K562 (cell line): Measurements from ENCODE around the gene COQ10B. TPM values are rescaled to one million over a fixed set of nuclear protein-coding genes. Genes with fewer than 3 reads are reported as not detected.

ENCODE experiments used
- ATAC-seq: fragments of 200-7000 bp; cut with Tn5 transposase; 3 replicates; pipeline ENCODE4 v1.9.1; 2020; ENCODE audit warnings: moderate library complexity
- BruUV-seq: library from RNA; stranded (reverse); fragments of 400-500 nt; replicated peaks from 2 replicates; lab custom pipeline; 2021; lab: Mats Ljungman, UMichigan
- CTCF ChIA-PET: fragments of 300-600 bp; formaldehyde crosslinking; extraction: SDS; loops from one replicate; lab custom pipeline; 2021; ENCODE audit warnings: low intra/inter-chr PET ratio; lab: Yijun Ruan, JAX
- POLR2A ChIA-PET: fragments of 300-600, 350-650 bp; sonication (Branson Sonifier 250); formaldehyde crosslinking; extraction: SDS; loops from one replicate; lab custom pipeline; 2021; ENCODE audit warnings: antibody characterized with exemption, inconsistent platforms; lab: Yijun Ruan, JAX
- DNase-seq, 4 experiments: peaks; one replicate each; pipeline versions ENCODE4 v3.0.0 to v3.0.0-alpha.2; 2011 to 2018; ENCODE audit warnings: low spot score in 3 of 4, mixed read lengths in 3 of 4; ENCODE audit errors: extremely low read depth in 1 of 4
- FAIRE-seq: peaks from 2 replicates; lab custom pipeline; 2011; peaks lifted over from hg19 to GRCh38; lab: Jason Lieb, UNC
- H2AFZ ChIP-seq: 2 replicates; pipeline ENCODE4 v1.6.0; 2011; ENCODE audit warnings: low read depth, low read length, control low read depth, inconsistent platforms
- H3K27ac ChIP-seq: fragments of 200-600 bp; 3 replicates; pipeline ENCODE4 v1.8.0; 2011; ENCODE audit warnings: low read depth, mild to moderate bottlenecking, control low read depth, inconsistent platforms, low read length, moderate library complexity, mixed read lengths; ENCODE audit errors: extremely low read depth
- H3K27me3 ChIP-seq, 2 experiments: fragments of 300-600 bp in 1 of 2; 2 replicates in 1 of 2; 3 replicates in 1 of 2; pipeline versions ENCODE4 v1.6.0 to v1.8.0; 2011; ENCODE audit warnings: inconsistent platforms in 2 of 2, low read length in 2 of 2, mild to moderate bottlenecking in 1 of 2, mixed read lengths in 1 of 2, moderate library complexity in 1 of 2; ENCODE audit not compliant: control insufficient read depth in 2 of 2, insufficient read depth in 2 of 2
- H3K36me3 ChIP-seq: fragments of 300-600 bp; 3 replicates; pipeline ENCODE4 v1.8.0; 2011; ENCODE audit warnings: mild to moderate bottlenecking, low read length, inconsistent platforms; ENCODE audit not compliant: control insufficient read depth, insufficient read depth
- H3K4me1 ChIP-seq, 2 experiments: fragments of 200-600 bp in 1 of 2; replicated peaks in 1 of 2; 2 replicates in 1 of 2; 3 replicates in 1 of 2; pipeline versions ENCODE4 v1.5.1 to v1.8.0; 2011; ENCODE audit warnings: inconsistent platforms in 2 of 2, low read length in 2 of 2, mild to moderate bottlenecking in 1 of 2, mixed read lengths in 1 of 2, moderate library complexity in 1 of 2; ENCODE audit not compliant: control insufficient read depth in 2 of 2, insufficient read depth in 2 of 2
- H3K4me2 ChIP-seq: 2 replicates; pipeline ENCODE4 v1.6.1; 2011; ENCODE audit warnings: low read length, control low read depth, inconsistent platforms, mixed read lengths; ENCODE audit not compliant: insufficient read depth
- H3K4me3 ChIP-seq: fragments of 200-600 bp; sonication (generic), shearing (Covaris generic); 2 replicates; pipeline ENCODE4 v1.5.1; 2016; ENCODE audit warnings: control low read depth, inconsistent platforms
- H3K79me2 ChIP-seq: fragments of 200-600 bp; 3 replicates; pipeline ENCODE4 v1.8.0; 2011; ENCODE audit warnings: low read length, inconsistent platforms; ENCODE audit not compliant: control insufficient read depth, insufficient read depth
- H3K9ac ChIP-seq, 2 experiments: 2 replicates each; pipeline versions ENCODE4 v1.6.0 to v1.6.1; 2011; ENCODE audit warnings: low read depth in 2 of 2, low read length in 2 of 2, control low read depth in 1 of 2, inconsistent platforms in 1 of 2, mild to moderate bottlenecking in 1 of 2, mixed read lengths in 1 of 2; ENCODE audit not compliant: insufficient read depth in 1 of 2
- H3K9me1 ChIP-seq: one replicate; pipeline ENCODE4 v1.6.0; 2011; ENCODE audit warnings: inconsistent platforms, mild to moderate bottlenecking, low read length, moderate library complexity; ENCODE audit not compliant: control insufficient read depth, insufficient read depth
- H3K9me3 ChIP-seq: replicated peaks from 2 replicates; pipeline ENCODE4 v1.5.1; 2011; ENCODE audit warnings: low read depth, low read length, inconsistent platforms; ENCODE audit not compliant: control insufficient read depth, insufficient read depth
- H4K20me1 ChIP-seq: replicated peaks from 2 replicates; pipeline ENCODE4 v1.6.1; 2011; ENCODE audit warnings: low read length, inconsistent platforms, mixed read lengths; ENCODE audit not compliant: control insufficient read depth, insufficient read depth
- MIER1 ChIP-seq: fragments of 450-650 bp; IDR thresholded peaks from 2 replicates; pipeline ENCODE4 v1.6.1; 2016; ENCODE audit warnings: antibody characterized with exemption, mild to moderate bottlenecking, low read depth
- SMARCA5 ChIP-seq: fragments of 450-650 bp; IDR thresholded peaks from 2 replicates; pipeline ENCODE4 v1.6.1; 2016
- SNIP1 ChIP-seq: fragments of 450-650 bp; IDR thresholded peaks from 2 replicates; pipeline ENCODE4 v1.7.1; 2017; ENCODE audit warnings: low read depth, mild to moderate bottlenecking
- ZNF124 ChIP-seq: sonication (generic); formaldehyde crosslinking; IDR thresholded peaks from 2 replicates; pipeline ENCODE4 v1.8.1; 2022; ENCODE audit warnings: missing genetic modification reagents
- ZNF197 ChIP-seq: fragments of 200-800 bp; sonication (Bioruptor generic); IDR thresholded peaks from 2 replicates; pipeline ENCODE4 v1.6.1; 2016; ENCODE audit warnings: low read depth, missing genetic modification characterization, missing compliant biosample characterization
- ZNF583 ChIP-seq: fragments of 250-450 bp; sonication (Bioruptor Pico); IDR thresholded peaks from 2 replicates; pipeline ENCODE4 v1.4.0; 2020
- ZSCAN29 ChIP-seq: fragments of 450-650 bp; IDR thresholded peaks from 2 replicates; pipeline ENCODE4 v1.6.1; 2017
- WGBS: fragments of 100-300 bp; shearing (Covaris generic); methylation state at CpG from one replicate; pipeline ENCODE4 v1.1.6; 2016; ENCODE audit warnings: low coverage, mixed read lengths; ENCODE audit not compliant: insufficient coverage; ENCODE audit errors: missing lambda C conversion rate; 5-methylcytosine and 5-hydroxymethylcytosine counted together
- in situ Hi-C: fragments of 300-500 bp; cut with MboI; formaldehyde crosslinking; loops from 4 replicates; pipeline ENCODE4 v1.15.0; 2018; ENCODE audit warnings: inconsistent platforms, mixed read lengths
- intact Hi-C: fragments of 100-400 bp; cut with micrococcal nuclease; formaldehyde crosslinking; loops from 2 replicates; pipeline ENCODE4 v1.14.2; 2022
- polyA plus RNA-seq, 8 experiments: library from polyadenylated mRNA; depleted of rRNA in 4 of 8; stranded (reverse) in 5 of 8; unstranded in 3 of 8; fragments of >200 nt; fragmentation: Nextera tagmentation in 2 of 8; fragmentation: Illumina TruSeq in 1 of 8; extraction: Ambion mirVana in 2 of 8; extraction: Trizol in 1 of 8; gene quantifications; 2 replicates each; pipeline versions ENCODE4 v1.2.1 to v1.2.3, GENCODE V29; 2011 to 2014; ENCODE audit warnings: inconsistent platforms in 1 of 8, missing spikeins in 1 of 8
- total RNA-seq, 7 experiments: library from RNA; depleted of rRNA in 6 of 7; stranded (reverse); fragments of >200 nt in 6 of 7; fragmentation: Illumina TruSeq in 2 of 7; extraction: Trizol in 2 of 7; gene quantifications; 2 replicates each; pipeline versions ENCODE4 v1.2.1 to v1.2.3, GENCODE V29; 2011 to 2021; ENCODE audit warnings: low replicate concordance in 1 of 7
- TF ChIP-seq, protein P1 (sequence below): fragments of 450-650 bp; IDR thresholded peaks from 2 replicates; pipeline ENCODE4 v1.7.0; 2016; ENCODE audit warnings: borderline replicate concordance
- TF ChIP-seq, protein P2 (sequence below): fragments of 150-350 bp; conservative IDR thresholded peaks from 2 replicates; pipeline ENCODE4 v1.6.1; 2014; ENCODE audit warnings: low read length
- TF ChIP-seq, protein P3 (sequence below), 3 experiments: IDR thresholded peaks in 2 of 3; conservative IDR thresholded peaks in 1 of 3; 2 replicates each; pipeline ENCODE4 v1.5.1; 2011 to 2012; ENCODE audit warnings: low read length in 3 of 3, mild to moderate bottlenecking in 3 of 3, control low read depth in 2 of 3, improper control_type of control experiment in 1 of 3, inconsistent platforms in 1 of 3, low read depth in 1 of 3, mixed read lengths in 1 of 3, moderate library complexity in 1 of 3; ENCODE audit not compliant: insufficient read depth in 2 of 3
- TF ChIP-seq, protein P4 (sequence below): fragments of 450-650 bp; IDR thresholded peaks from 2 replicates; pipeline ENCODE4 v1.7.1; 2018; ENCODE audit warnings: mild to moderate bottlenecking, low read depth; ENCODE audit not compliant: partially characterized antibody

COQ10B gene
- total and polyA plus RNA-seq, 9 of the 15 experiments (the other 6 are each of a cell fraction or from before 2014, with no cell fraction given), result 3.1 to 13.1 (median 7.7) TPM

DNA sequence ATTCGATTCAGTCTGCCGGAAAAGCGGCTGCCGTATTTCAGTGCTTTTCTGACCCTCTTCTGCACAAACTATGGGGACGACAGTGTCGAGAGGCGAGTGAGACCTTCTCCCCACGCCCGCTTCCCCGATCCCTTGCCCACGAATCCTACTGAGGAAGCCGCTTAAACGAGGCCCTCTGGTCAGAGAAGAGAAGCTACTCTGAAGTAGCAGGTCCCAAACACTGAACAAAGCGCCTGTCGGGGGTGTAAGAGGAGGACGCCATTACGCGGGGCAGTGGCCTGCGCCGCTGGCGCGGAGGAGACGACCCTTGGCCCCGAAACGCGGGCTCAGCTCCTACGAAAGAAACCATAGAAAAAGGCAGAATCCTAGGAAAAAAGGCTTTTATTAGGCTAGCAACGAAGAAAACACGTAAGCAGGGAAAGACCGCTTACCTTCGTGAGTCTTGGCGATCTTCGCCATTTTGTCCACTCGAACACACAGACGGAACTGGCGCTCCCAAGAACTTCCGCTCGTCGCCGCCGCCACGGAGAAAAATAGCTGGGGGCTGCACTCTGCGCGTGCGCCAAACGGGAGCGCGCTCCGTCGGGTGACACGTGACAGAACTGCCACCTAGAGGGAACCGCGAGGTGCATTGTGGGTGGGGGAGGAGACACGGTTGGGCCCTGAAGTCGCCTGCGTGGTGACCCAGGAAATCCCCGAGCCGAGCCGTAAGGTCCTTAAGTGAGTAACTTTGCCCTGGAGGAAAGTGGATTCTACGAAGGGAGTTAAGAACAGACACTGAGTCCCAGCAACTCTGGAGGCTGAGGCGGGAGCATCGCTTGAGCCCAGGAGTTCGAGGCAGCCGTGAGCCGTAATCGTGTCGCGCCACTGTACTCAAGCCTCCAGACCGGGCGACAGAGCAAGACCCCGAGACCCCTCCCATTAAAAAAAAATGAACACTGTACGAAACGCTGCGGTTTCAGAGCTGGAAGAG is 18.5 kb upstream of the COQ10B start, which contains the start of gene SF3B1:
SF3B1 (minus strand) TSS at position 488 of the 973 bp plus-strand sequence; CDS start at position 459, 29 bp downstream.
- in situ Hi-C loops (no loop called here), intact Hi-C loops (loop anchor here (1.0 to 5.0 kb wide), 4 partner anchors 18 to 272 kb away; partner anchors contain the start of genes COQ10B, HSPE1 and MARS2)
- Histone ChIP-seq H3K4me3 (peak within 1 kb of the TSS; percentile 77), H3K4me2 (peak within 1 kb of the TSS; percentile 93), H3K27me3 (no peaks in the 10 kb centered on the region), H3K36me3 (peaks cover 16% of the 10 kb centered on the region; the same call in 2 of the 3 replicates), H3K27ac (peak within 1 kb of the TSS; percentile 98), H3K79me2 (peaks cover 66% of the 10 kb centered on the region), H3K9ac (peak within 1 kb of the TSS; percentile 100), H4K20me1 (peaks cover 28% of the 10 kb centered on the region), H3K9me1 (no peaks in the 10 kb centered on the region), H2AFZ (peak within 1 kb of the TSS; percentile 88), H3K4me1 (peaks cover 14 to 17% of the 10 kb centered on the region in 2 experiments; a peak in 4 of 5 replicates), H3K9me3 (no peaks in the 10 kb centered on the region)
- ATAC-seq (peak; percentile 89), FAIRE-seq (peak; percentile 97), DNase-seq (peak; percentile 88 to 97 (median 90))
- WGBS, result under 1% methylated on average over 65 of the region's 74 CpGs
- POLR2A ChIA-PET, result interaction anchor here (0.6 to 1.7 kb wide), 11 partner anchors 8 to 270 kb away, joined by 3 to 8 read pairs (median 3); partner anchors contain the start of genes COQ10B, HSPD1, HSPE1 and MARS2
- CTCF ChIA-PET, result no interaction called here
- BruUV-seq, result TSS peak; percentile 65
- TF ChIP-seq ZNF583 (CRISPR knock-in tag) (no peak), ZNF124 (no peak), ZSCAN29 (no peak), MIER1 (no peak), SNIP1 (no peak), SMARCA5 (no peak), ZNF197 (CRISPR knock-in tag) (0 out of 2 replicates have a peak, but pooled peaks have one; percentile 36)
- TF ChIP-seq, protein P1, sequence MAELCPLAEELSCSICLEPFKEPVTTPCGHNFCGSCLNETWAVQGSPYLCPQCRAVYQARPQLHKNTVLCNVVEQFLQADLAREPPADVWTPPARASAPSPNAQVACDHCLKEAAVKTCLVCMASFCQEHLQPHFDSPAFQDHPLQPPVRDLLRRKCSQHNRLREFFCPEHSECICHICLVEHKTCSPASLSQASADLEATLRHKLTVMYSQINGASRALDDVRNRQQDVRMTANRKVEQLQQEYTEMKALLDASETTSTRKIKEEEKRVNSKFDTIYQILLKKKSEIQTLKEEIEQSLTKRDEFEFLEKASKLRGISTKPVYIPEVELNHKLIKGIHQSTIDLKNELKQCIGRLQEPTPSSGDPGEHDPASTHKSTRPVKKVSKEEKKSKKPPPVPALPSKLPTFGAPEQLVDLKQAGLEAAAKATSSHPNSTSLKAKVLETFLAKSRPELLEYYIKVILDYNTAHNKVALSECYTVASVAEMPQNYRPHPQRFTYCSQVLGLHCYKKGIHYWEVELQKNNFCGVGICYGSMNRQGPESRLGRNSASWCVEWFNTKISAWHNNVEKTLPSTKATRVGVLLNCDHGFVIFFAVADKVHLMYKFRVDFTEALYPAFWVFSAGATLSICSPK, result no peak
- TF ChIP-seq, protein P2, sequence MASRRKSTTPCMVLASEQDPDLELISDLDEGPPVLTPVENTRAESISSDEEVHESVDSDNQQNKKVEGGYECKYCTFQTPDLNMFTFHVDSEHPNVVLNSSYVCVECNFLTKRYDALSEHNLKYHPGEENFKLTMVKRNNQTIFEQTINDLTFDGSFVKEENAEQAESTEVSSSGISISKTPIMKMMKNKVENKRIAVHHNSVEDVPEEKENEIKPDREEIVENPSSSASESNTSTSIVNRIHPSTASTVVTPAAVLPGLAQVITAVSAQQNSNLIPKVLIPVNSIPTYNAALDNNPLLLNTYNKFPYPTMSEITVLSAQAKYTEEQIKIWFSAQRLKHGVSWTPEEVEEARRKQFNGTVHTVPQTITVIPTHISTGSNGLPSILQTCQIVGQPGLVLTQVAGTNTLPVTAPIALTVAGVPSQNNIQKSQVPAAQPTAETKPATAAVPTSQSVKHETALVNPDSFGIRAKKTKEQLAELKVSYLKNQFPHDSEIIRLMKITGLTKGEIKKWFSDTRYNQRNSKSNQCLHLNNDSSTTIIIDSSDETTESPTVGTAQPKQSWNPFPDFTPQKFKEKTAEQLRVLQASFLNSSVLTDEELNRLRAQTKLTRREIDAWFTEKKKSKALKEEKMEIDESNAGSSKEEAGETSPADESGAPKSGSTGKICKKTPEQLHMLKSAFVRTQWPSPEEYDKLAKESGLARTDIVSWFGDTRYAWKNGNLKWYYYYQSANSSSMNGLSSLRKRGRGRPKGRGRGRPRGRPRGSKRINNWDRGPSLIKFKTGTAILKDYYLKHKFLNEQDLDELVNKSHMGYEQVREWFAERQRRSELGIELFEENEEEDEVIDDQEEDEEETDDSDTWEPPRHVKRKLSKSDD, result 0 out of 2 replicates have a peak, but pooled peaks have one; percentile 18
- TF ChIP-seq, protein P3, sequence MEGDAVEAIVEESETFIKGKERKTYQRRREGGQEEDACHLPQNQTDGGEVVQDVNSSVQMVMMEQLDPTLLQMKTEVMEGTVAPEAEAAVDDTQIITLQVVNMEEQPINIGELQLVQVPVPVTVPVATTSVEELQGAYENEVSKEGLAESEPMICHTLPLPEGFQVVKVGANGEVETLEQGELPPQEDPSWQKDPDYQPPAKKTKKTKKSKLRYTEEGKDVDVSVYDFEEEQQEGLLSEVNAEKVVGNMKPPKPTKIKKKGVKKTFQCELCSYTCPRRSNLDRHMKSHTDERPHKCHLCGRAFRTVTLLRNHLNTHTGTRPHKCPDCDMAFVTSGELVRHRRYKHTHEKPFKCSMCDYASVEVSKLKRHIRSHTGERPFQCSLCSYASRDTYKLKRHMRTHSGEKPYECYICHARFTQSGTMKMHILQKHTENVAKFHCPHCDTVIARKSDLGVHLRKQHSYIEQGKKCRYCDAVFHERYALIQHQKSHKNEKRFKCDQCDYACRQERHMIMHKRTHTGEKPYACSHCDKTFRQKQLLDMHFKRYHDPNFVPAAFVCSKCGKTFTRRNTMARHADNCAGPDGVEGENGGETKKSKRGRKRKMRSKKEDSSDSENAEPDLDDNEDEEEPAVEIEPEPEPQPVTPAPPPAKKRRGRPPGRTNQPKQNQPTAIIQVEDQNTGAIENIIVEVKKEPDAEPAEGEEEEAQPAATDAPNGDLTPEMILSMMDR (IDR thresholded peaks at IDR 0.05 in 2 of 3, conservative IDR thresholded peaks at IDR 0.05 in 1 of 3; ENCODE audit: insufficient read depth in 2 of 3, low read depth in 1 of 3, low read length in 3 of 3), result no peak
- TF ChIP-seq, protein P4, sequence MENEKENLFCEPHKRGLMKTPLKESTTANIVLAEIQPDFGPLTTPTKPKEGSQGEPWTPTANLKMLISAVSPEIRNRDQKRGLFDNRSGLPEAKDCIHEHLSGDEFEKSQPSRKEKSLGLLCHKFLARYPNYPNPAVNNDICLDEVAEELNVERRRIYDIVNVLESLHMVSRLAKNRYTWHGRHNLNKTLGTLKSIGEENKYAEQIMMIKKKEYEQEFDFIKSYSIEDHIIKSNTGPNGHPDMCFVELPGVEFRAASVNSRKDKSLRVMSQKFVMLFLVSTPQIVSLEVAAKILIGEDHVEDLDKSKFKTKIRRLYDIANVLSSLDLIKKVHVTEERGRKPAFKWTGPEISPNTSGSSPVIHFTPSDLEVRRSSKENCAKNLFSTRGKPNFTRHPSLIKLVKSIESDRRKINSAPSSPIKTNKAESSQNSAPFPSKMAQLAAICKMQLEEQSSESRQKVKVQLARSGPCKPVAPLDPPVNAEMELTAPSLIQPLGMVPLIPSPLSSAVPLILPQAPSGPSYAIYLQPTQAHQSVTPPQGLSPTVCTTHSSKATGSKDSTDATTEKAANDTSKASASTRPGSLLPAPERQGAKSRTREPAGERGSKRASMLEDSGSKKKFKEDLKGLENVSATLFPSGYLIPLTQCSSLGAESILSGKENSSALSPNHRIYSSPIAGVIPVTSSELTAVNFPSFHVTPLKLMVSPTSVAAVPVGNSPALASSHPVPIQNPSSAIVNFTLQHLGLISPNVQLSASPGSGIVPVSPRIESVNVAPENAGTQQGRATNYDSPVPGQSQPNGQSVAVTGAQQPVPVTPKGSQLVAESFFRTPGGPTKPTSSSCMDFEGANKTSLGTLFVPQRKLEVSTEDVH, result peak; percentile 70
